Activated gamma-delta T cell treated with Interleukin-2 at 50 U/mL for 16 hours (primary cell): ENCODE measurements around the gene ST7L.

Experiments used
- DNase-seq: peaks from one replicate; pipeline ENCODE4 v3.0.0-alpha.2; 2020

ST7L gene

GRCh38 chr1:112614460-112615065 is 4.4 kb downstream of the ST7L start:
- DNase-seq = no peak

GRCh38 chr1:112605633-112606327 is 13.2 kb downstream of the ST7L start:
- no peak for DNase-seq

GRCh38 chr1:112603541-112603940 is 15.4 kb downstream of the ST7L start:
- no peak for DNase-seq

- DNase-seq = no peak
Measured at GRCh38 chr1:112603012-112603411, 15.9 kb downstream of the ST7L start.

GRCh38 chr1:112599477-112599876 is 19.5 kb downstream of the ST7L start:
- DNase-seq = no peak

- DNase-seq = no peak
Measured at GRCh38 chr1:112594208-112594876, 24.6 kb downstream of the ST7L start.

- DNase-seq = no peak
Measured at GRCh38 chr1:112589766-112590165, 29.2 kb downstream of the ST7L start.

- DNase-seq = no peak
Measured at GRCh38 chr1:112583366-112583765, 35.6 kb downstream of the ST7L start.

- DNase-seq = no peak
Measured at GRCh38 chr1:112581586-112582192, 37.3 kb downstream of the ST7L start.

GRCh38 chr1:112579801-112580510 is 39.0 kb downstream of the ST7L start:
- no peak for DNase-seq

GRCh38 chr1:112576240-112576639 is 42.7 kb downstream of the ST7L start:
- no peak for DNase-seq

- DNase-seq = no peak
Measured at GRCh38 chr1:112575154-112575804, 43.7 kb downstream of the ST7L start.

GRCh38 chr1:112565800-112566199 is 53.1 kb downstream of the ST7L start:
- no peak for DNase-seq

GRCh38 chr1:112564081-112564480 is 54.9 kb downstream of the ST7L start:
- DNase-seq = no peak

- no peak for DNase-seq
Measured at GRCh38 chr1:112563341-112563740, 55.6 kb downstream of the ST7L start.

- no peak for DNase-seq
Measured at GRCh38 chr1:112558634-112559033, 60.3 kb downstream of the ST7L start.

- no peak for DNase-seq
Measured at GRCh38 chr1:112557385-112557784, 61.6 kb downstream of the ST7L start.

- no peak for DNase-seq
Measured at GRCh38 chr1:112554411-112554810, 64.5 kb downstream of the ST7L start.

GRCh38 chr1:112549590-112549989 is 69.4 kb downstream of the ST7L start:
- DNase-seq = no peak

GRCh38 chr1:112548547-112548946 is 70.4 kb downstream of the ST7L start:
- no peak for DNase-seq

- no peak for DNase-seq
Measured at GRCh38 chr1:112546076-112546475, 72.9 kb downstream of the ST7L start.

- DNase-seq = no peak
Measured at GRCh38 chr1:112544751-112545150, 74.2 kb downstream of the ST7L start.
